ENCODE data around the gene CYBRD1.

The CYBRD1 gene

DNA sequence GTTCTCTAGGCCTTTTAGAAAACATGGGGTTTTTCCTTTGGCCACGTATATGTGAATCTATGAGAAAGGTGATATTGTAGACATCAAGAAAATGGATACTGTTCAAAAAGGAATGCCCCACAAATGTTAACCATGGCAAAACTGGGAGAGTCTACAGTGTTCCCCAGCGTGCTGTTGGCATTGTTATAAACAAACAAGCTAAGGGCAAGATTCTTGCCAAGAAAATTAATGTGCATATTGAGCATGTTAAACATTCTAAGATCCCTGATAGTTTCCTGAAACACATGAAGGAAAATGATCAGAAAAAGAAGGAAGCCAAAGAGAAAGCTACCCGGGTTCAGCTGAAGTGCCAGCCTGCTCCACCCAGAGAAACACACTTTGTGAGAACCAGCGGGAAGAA lies 64.9 kb downstream of the CYBRD1 start:
- TF ChIP-seq TOX (CRISPR knock-in tag; IDR thresholded peaks at IDR 0.05; ENCODE audit: borderline replicate concordance) (no peak), ZNF565 (CRISPR knock-in tag; conservative IDR thresholded peaks at IDR 0.05; ENCODE audit: low read depth) (no peak), ZNF8 (CRISPR knock-in tag; IDR thresholded peaks at IDR 0.05) (no peak), OSR1 (CRISPR knock-in tag; IDR thresholded peaks at IDR 0.05) (no peak)
- ATAC-seq: no peak

DNA sequence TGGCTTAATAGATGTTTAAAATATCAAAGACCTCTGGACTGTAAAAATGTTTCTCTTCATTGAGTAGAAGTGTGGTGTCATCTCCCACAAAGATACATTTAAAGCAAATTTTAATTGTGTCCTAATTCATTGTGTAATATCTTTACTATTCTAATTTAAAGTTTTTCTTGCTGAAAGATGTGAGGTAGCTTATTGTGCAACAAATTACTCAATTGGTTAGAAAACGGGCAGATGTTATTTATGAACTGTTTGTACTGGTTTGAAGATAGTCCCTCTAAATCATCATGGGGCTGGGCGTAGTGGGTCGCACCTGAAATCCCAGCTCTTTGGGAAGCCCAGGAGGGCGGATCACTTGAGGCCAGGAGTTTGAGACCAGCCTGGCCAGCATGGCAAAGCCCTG lies 65.3 kb downstream of the CYBRD1 start:
- TF ChIP-seq BACH2 (CRISPR knock-in tag; IDR thresholded peaks at IDR 0.05; ENCODE audit: borderline replicate concordance): no peak
- TF ChIP-seq PATZ1 (CRISPR knock-in tag; IDR thresholded peaks at IDR 0.05; ENCODE audit: borderline replicate concordance): no peak
- no peak for TF ChIP-seq OSR1 (CRISPR knock-in tag; IDR thresholded peaks at IDR 0.05)
- no peak for TF ChIP-seq GLIS3 (CRISPR knock-in tag; IDR thresholded peaks at IDR 0.05)
- TF ChIP-seq ZFP3 (CRISPR knock-in tag; IDR thresholded peaks at IDR 0.05): no peak
- TF ChIP-seq CREB5 (CRISPR knock-in tag; IDR thresholded peaks at IDR 0.05; ENCODE audit: low read depth): no peak
- no peak for TF ChIP-seq TSHZ2 (CRISPR knock-in tag; IDR thresholded peaks at IDR 0.05)
- no peak for TF ChIP-seq CSDC2 (CRISPR knock-in tag; IDR thresholded peaks at IDR 0.05)
- no peak for TF ChIP-seq ZFP30 (CRISPR knock-in tag; IDR thresholded peaks at IDR 0.05)
- TF ChIP-seq ZC3H10 (CRISPR knock-in tag; IDR thresholded peaks at IDR 0.05): no peak
- TF ChIP-seq ZNF8 (CRISPR knock-in tag; IDR thresholded peaks at IDR 0.05): no peak
- no peak for TF ChIP-seq CSRNP3 (CRISPR knock-in tag; IDR thresholded peaks at IDR 0.05)
- no peak for TF ChIP-seq ZNF70 (CRISPR knock-in tag; IDR thresholded peaks at IDR 0.05)
- TF ChIP-seq SNAI2 (CRISPR knock-in tag; IDR thresholded peaks at IDR 0.05): no peak
- TF ChIP-seq PPARA (CRISPR knock-in tag; IDR thresholded peaks at IDR 0.05; ENCODE audit: borderline replicate concordance): no peak
- no peak for TF ChIP-seq ISL1 (CRISPR knock-in tag; IDR thresholded peaks at IDR 0.05)
- no peak for ATAC-seq

- TF ChIP-seq, protein P1, sequence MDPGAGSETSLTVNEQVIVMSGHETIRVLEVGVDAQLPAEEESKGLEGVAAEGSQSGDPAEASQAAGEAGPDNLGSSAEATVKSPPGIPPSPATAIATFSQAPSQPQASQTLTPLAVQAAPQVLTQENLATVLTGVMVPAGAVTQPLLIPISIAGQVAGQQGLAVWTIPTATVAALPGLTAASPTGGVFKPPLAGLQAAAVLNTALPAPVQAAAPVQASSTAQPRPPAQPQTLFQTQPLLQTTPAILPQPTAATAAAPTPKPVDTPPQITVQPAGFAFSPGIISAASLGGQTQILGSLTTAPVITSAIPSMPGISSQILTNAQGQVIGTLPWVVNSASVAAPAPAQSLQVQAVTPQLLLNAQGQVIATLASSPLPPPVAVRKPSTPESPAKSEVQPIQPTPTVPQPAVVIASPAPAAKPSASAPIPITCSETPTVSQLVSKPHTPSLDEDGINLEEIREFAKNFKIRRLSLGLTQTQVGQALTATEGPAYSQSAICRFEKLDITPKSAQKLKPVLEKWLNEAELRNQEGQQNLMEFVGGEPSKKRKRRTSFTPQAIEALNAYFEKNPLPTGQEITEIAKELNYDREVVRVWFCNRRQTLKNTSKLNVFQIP (CRISPR knock-in tag; IDR thresholded peaks at IDR 0.05; ENCODE audit: borderline replicate concordance, low read depth): no peak
- TF ChIP-seq PPARA (CRISPR knock-in tag; IDR thresholded peaks at IDR 0.05; ENCODE audit: borderline replicate concordance) (no peak), ZNF8 (CRISPR knock-in tag; IDR thresholded peaks at IDR 0.05) (no peak), TOX (CRISPR knock-in tag; IDR thresholded peaks at IDR 0.05; ENCODE audit: borderline replicate concordance) (no peak), BACH2 (CRISPR knock-in tag; IDR thresholded peaks at IDR 0.05; ENCODE audit: borderline replicate concordance) (no peak), TCF4 (CRISPR knock-in tag; IDR thresholded peaks at IDR 0.05; ENCODE audit: borderline replicate concordance) (no peak), GLIS3 (CRISPR knock-in tag; IDR thresholded peaks at IDR 0.05) (no peak), OSR1 (CRISPR knock-in tag; IDR thresholded peaks at IDR 0.05) (no peak), ZFP3 (CRISPR knock-in tag; IDR thresholded peaks at IDR 0.05) (no peak), PATZ1 (CRISPR knock-in tag; IDR thresholded peaks at IDR 0.05; ENCODE audit: borderline replicate concordance) (no peak), ZNF70 (CRISPR knock-in tag; IDR thresholded peaks at IDR 0.05) (no peak), ARNTL (CRISPR knock-in tag; IDR thresholded peaks at IDR 0.05; ENCODE audit: borderline replicate concordance, low read depth) (no peak), ZC3H10 (CRISPR knock-in tag; IDR thresholded peaks at IDR 0.05) (no peak), CSRNP3 (CRISPR knock-in tag; IDR thresholded peaks at IDR 0.05) (no peak), ZNF565 (CRISPR knock-in tag; conservative IDR thresholded peaks at IDR 0.05; ENCODE audit: low read depth) (no peak), ISL1 (CRISPR knock-in tag; IDR thresholded peaks at IDR 0.05) (no peak), CREB5 (CRISPR knock-in tag; IDR thresholded peaks at IDR 0.05; ENCODE audit: low read depth) (no peak), CSDC2 (CRISPR knock-in tag; IDR thresholded peaks at IDR 0.05) (no peak), ZFP30 (CRISPR knock-in tag; IDR thresholded peaks at IDR 0.05) (no peak), SNAI2 (CRISPR knock-in tag; IDR thresholded peaks at IDR 0.05) (no peak)
- ATAC-seq: no peak
Observed at GRCh38 chr2:171590116-171590515, 67.8 kb downstream of the CYBRD1 start.

Data from SK-N-SH treated with all-trans-retinoic acid at 6 μM for 48 hours (cell line).